ENCODE measurements around the gene DHRSX.
"Not testable (repeated sequence)": the region's sequence is repeated elsewhere in the genome, so short reads cannot be mapped to it uniquely, and the experiment has no call there.

The DHRSX gene

GRCh38 chrX:2220829-2221567, 279.8 kb downstream of the DHRSX start:
- TF ChIP-seq ESRRG (CRISPR knock-in tag; IDR thresholded peaks at IDR 0.05) (no peak), POU6F1 (CRISPR knock-in tag; IDR thresholded peaks at IDR 0.05; ENCODE audit: borderline replicate concordance, low read depth) (no peak), PATZ1 (CRISPR knock-in tag; IDR thresholded peaks at IDR 0.05; ENCODE audit: borderline replicate concordance) (no peak), GLIS3 (CRISPR knock-in tag; IDR thresholded peaks at IDR 0.05) (no peak), ZNF70 (CRISPR knock-in tag; IDR thresholded peaks at IDR 0.05) (no peak), ZNF565 (CRISPR knock-in tag; conservative IDR thresholded peaks at IDR 0.05; ENCODE audit: low read depth) (no peak), CREB5 (CRISPR knock-in tag; IDR thresholded peaks at IDR 0.05; ENCODE audit: low read depth) (no peak), TOX (CRISPR knock-in tag; IDR thresholded peaks at IDR 0.05; ENCODE audit: borderline replicate concordance) (no peak), ARNTL (CRISPR knock-in tag; IDR thresholded peaks at IDR 0.05; ENCODE audit: borderline replicate concordance, low read depth) (no peak)
- ATAC-seq = no peak

- ATAC-seq = no peak
- TF ChIP-seq PPARA (CRISPR knock-in tag; IDR thresholded peaks at IDR 0.05; ENCODE audit: borderline replicate concordance) (no peak), ESRRG (CRISPR knock-in tag; IDR thresholded peaks at IDR 0.05) (no peak)
Measured at GRCh38 chrX:2220296-2220695, 280.5 kb downstream of the DHRSX start.

- ATAC-seq = not testable (repeated sequence)
Measured at GRCh38 chrX:2214138-2214823, 286.5 kb downstream of the DHRSX start.

- ATAC-seq = not testable (repeated sequence)
Measured at GRCh38 chrX:2211667-2212066, 289.1 kb downstream of the DHRSX start.

- TF ChIP-seq TSHZ2 (CRISPR knock-in tag; IDR thresholded peaks at IDR 0.05) = no peak
- TF ChIP-seq PPARA (CRISPR knock-in tag; IDR thresholded peaks at IDR 0.05; ENCODE audit: borderline replicate concordance) = no peak
- no peak for TF ChIP-seq GLIS3 (CRISPR knock-in tag; IDR thresholded peaks at IDR 0.05)
- TF ChIP-seq ZC3H10 (CRISPR knock-in tag; IDR thresholded peaks at IDR 0.05) = no peak
- no peak for TF ChIP-seq PATZ1 (CRISPR knock-in tag; IDR thresholded peaks at IDR 0.05; ENCODE audit: borderline replicate concordance)
- no peak for TF ChIP-seq ZNF8 (CRISPR knock-in tag; IDR thresholded peaks at IDR 0.05)
- ATAC-seq = no peak
Measured at GRCh38 chrX:2193273-2193592, 307.5 kb downstream of the DHRSX start.

Measured in SK-N-SH treated with all-trans-retinoic acid at 6 μM for 48 hours (cell line).